ENCODE measurements around the gene LY86. TPM values are rescaled to one million over a fixed set of nuclear protein-coding genes. Genes with fewer than 3 reads are reported as not detected.

LY86 gene
- total RNA-seq, 2 experiments from 2014 or later = 1.3 to 2.1 TPM

DNA sequence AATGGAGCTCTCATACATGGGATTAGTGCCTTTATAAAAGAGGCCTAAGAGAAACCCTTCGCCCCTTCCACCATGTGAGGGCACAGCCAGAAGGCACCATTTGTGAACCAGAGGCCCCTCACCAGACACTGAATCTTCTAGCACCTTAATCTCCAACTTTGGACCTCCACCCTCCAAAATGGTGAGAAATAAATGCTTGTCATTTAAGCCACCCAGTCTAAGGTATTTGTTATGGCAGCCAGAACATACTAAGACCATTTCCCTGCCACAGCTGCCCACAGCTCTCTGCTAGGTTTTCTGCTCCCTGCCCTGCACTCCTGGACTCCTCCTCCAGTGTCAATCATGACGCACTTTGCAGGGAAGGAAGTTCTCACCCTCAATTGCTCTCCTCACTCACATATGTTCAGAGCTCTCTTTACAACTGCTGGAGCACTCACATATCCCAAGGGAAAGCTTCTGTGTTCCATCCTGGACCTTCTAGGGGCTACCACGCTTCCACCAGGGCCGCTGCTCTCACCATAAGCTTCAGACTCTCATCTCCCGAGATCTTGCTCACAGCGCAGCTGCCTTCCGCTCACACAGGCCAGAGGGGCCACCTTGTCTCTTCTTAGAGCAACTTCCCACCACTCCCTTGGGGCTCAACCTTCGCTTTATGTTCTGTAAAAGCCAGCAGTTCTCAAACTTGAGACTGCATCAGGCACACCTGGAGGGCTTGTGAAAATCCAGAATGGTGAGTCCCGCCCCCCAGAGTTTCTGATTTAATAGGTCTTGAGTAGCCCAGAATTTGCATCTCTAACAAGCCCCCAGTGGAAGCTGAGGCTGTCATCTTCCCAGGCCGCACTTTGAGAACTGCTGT, 1.6 kb upstream of the LY86 start:
- peak overlapping the region in 1 of 2 donors; percentile 22 for H3K27ac ChIP-seq (ENCODE audit: low read depth in 1 of 2, low read length in 2 of 2)
- peaks cover 81% of the 10 kb centered on the region for H3K4me1 Mint-ChIP-seq (ENCODE audit: low read depth)
- H3K27me3 ChIP-seq (ENCODE audit: control insufficient read depth in 1 of 2, insufficient read depth in 2 of 2, low read length in 2 of 2) = no peaks in the 10 kb centered on the region
- no peak overlapping the region for H3K4me3 ChIP-seq (ENCODE audit: low read length)
- no peaks in the 10 kb centered on the region for H3K36me3 ChIP-seq (ENCODE audit: insufficient read depth, low read length)
- ATAC-seq (ENCODE audit: poor library complexity) (peak; percentile 12), DNase-seq (no peak)
- intact Hi-C loops (cut with DNase I, micrococcal nuclease) = no loop called here
- H3K36me3 Mint-ChIP-seq (ENCODE audit: low read depth) = no peaks in the 10 kb centered on the region
- ChIA-PET CTCF (no interaction called here), POLR2A (interaction anchor here (0.6 to 5.6 kb wide), 3 partner anchors 26 to 1431 kb away, joined by 3 to 70 read pairs (median 3); no protein-coding TSS in a partner anchor)
- peaks cover 35% of the 10 kb centered on the region for H3K4me1 ChIP-seq (ENCODE audit: insufficient read depth, low read length)
- H3K9me3 Mint-ChIP-seq = no peaks in the 10 kb centered on the region
- H3K27me3 Mint-ChIP-seq = no peaks in the 10 kb centered on the region
- no peaks in the 10 kb centered on the region for H3K9me3 ChIP-seq (ENCODE audit: control insufficient read depth in 1 of 2, insufficient read depth in 1 of 2, low read length in 2 of 2)
- H3K27ac Mint-ChIP-seq = peak overlapping the region; percentile 95
- TF ChIP-seq, protein P1, sequence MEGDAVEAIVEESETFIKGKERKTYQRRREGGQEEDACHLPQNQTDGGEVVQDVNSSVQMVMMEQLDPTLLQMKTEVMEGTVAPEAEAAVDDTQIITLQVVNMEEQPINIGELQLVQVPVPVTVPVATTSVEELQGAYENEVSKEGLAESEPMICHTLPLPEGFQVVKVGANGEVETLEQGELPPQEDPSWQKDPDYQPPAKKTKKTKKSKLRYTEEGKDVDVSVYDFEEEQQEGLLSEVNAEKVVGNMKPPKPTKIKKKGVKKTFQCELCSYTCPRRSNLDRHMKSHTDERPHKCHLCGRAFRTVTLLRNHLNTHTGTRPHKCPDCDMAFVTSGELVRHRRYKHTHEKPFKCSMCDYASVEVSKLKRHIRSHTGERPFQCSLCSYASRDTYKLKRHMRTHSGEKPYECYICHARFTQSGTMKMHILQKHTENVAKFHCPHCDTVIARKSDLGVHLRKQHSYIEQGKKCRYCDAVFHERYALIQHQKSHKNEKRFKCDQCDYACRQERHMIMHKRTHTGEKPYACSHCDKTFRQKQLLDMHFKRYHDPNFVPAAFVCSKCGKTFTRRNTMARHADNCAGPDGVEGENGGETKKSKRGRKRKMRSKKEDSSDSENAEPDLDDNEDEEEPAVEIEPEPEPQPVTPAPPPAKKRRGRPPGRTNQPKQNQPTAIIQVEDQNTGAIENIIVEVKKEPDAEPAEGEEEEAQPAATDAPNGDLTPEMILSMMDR (IDR thresholded peaks at IDR 0.05) = no peak
- peak overlapping the region; percentile 54 for H3K4me3 Mint-ChIP-seq

DNA sequence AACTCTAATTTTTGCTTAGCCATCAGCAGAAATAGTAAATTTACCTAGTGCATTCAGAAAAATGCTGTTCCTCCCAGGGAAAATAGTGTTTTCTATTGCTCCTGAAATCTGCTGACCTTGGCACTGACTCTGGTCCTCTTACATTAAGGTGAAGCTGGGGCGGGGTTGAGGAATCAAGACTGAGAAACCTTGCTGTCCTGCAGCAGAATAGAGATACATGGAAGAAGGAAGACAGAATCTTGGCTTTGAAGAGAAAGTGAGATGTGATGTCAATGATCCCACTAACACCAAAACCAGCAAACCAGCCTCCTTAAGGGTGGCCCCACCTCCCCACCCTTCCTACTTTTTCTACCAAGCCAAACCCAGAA, 840 bp upstream of the LY86 start:
- Mint-ChIP-seq H3K36me3 (ENCODE audit: low read depth) (no peaks in the 10 kb centered on the region), H3K9me3 (no peaks in the 10 kb centered on the region), H3K27me3 (no peaks in the 10 kb centered on the region), H3K4me1 (ENCODE audit: low read depth) (peaks cover 84% of the 10 kb centered on the region), H3K27ac (peak overlapping the region; percentile 95), H3K4me3 (peak overlapping the region; percentile 84)
- Histone ChIP-seq H3K36me3 (ENCODE audit: insufficient read depth, low read length) (no peaks in the 10 kb centered on the region), H3K9me3 (ENCODE audit: control insufficient read depth in 1 of 2, insufficient read depth in 1 of 2, low read length in 2 of 2) (no peaks in the 10 kb centered on the region), H3K4me1 (ENCODE audit: insufficient read depth, low read length) (peaks cover 43% of the 10 kb centered on the region), H3K4me3 (ENCODE audit: low read length) (no peak overlapping the region), H3K27ac (ENCODE audit: low read depth in 1 of 2, low read length in 2 of 2) (no peak overlapping the region), H3K27me3 (ENCODE audit: control insufficient read depth in 1 of 2, insufficient read depth in 2 of 2, low read length in 2 of 2) (no peaks in the 10 kb centered on the region)
- no peak for DNase-seq
- CTCF ChIA-PET = no interaction called here
- POLR2A ChIA-PET = interaction anchor here (0.6 to 5.6 kb wide), 2 partner anchors 25 to 1305 kb away, joined by 3 to 70 read pairs; no protein-coding TSS in a partner anchor
- intact Hi-C loops (cut with DNase I, micrococcal nuclease) = loop anchor here in 1 of 2 experiments (2.0 kb wide), 1 partner anchor 27 kb away; no protein-coding TSS in a partner anchor
- no peak for ATAC-seq (ENCODE audit: poor library complexity)
- TF ChIP-seq, protein P1 (IDR thresholded peaks at IDR 0.05) = no peak

DNA sequence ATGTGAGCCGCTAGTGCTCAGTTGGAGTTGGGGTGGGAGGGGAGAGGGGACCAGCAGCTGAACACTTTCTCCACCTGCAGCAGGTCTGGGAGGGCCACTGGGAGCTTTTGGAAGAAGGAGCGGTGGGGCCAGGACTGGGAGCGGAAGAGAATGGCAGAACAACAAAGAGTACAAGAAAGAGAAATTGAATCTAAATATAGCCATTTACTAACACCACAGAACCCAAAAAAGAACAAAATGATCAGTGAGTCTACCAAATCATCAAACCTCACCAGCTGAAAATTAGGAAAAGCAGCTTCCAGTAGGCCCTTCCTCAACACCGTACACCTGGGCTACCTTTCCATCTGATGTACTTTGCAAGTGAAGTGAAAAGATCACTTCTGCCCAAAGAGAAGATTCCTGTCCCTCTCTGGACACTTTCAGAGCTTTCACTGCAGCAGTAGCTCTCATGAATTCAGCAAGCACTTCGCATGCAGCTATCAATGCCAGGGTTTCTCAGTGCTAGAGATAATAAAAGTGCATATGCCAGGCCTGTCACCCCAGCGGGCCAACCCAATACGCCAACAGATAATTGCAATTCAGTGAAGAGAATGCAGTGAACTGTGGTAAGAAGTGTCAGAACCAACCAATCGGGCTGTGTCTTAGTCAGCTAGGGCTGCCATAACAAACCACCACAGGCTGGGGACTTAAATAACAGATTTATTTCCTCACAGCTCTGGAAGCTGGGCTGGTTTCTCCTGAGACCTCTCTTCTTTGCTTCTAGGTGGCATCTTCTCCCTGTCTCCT, 597 bp downstream of the LY86 start:
- H3K36me3 Mint-ChIP-seq (ENCODE audit: low read depth) = no peaks in the 10 kb centered on the region
- POLR2A ChIA-PET = interaction anchor here (0.8 to 5.6 kb wide), 5 partner anchors 8 to 70 kb away, joined by 3 to 70 read pairs (median 4); no protein-coding TSS in a partner anchor
- DNase-seq = peak in 2 of 14 experiments; percentile 19 to 24

More for the DNA sequence above, 597 bp downstream of the LY86 start:
- Histone ChIP-seq H3K4me1 (ENCODE audit: insufficient read depth, low read length) (peaks cover 46% of the 10 kb centered on the region), H3K9me3 (ENCODE audit: control insufficient read depth in 1 of 2, insufficient read depth in 1 of 2, low read length in 2 of 2) (no peaks in the 10 kb centered on the region), H3K36me3 (ENCODE audit: insufficient read depth, low read length) (no peaks in the 10 kb centered on the region), H3K27ac (ENCODE audit: low read depth in 1 of 2, low read length in 2 of 2) (peak overlapping the region; percentile 7 to 39), H3K27me3 (ENCODE audit: control insufficient read depth in 1 of 2, insufficient read depth in 2 of 2, low read length in 2 of 2) (no peaks in the 10 kb centered on the region), H3K4me3 (ENCODE audit: low read length) (peak overlapping the region; percentile 34)
- CTCF ChIA-PET = no interaction called here
- peak overlapping the region; percentile 95 for H3K27ac Mint-ChIP-seq
- H3K4me1 Mint-ChIP-seq (ENCODE audit: low read depth) = peaks cover 88% of the 10 kb centered on the region
- intact Hi-C loops (cut with DNase I, micrococcal nuclease) = loop anchor here in 1 of 2 experiments (2.0 kb wide), 1 partner anchor 26 kb away; no protein-coding TSS in a partner anchor
- H3K27me3 Mint-ChIP-seq = no peaks in the 10 kb centered on the region
- H3K9me3 Mint-ChIP-seq = no peaks in the 10 kb centered on the region
- peak; percentile 52 for ATAC-seq (ENCODE audit: poor library complexity)
- peak overlapping the region; percentile 84 for H3K4me3 Mint-ChIP-seq
- TF ChIP-seq, protein P1 (IDR thresholded peaks at IDR 0.05) = no peak
